Skeletal muscle tissue (tissue), 4 donors: ENCODE measurements around the gene RBM39. TPM values are rescaled to one million over a fixed set of nuclear protein-coding genes. Genes with fewer than 3 reads are reported as not detected.
"Not testable (repeated sequence)": the region's sequence is repeated elsewhere in the genome, so short reads cannot be mapped to it uniquely, and the experiment has no call there.

Experiments used
- H3K27ac ChIP-seq: one replicate; pipeline ENCODE4 v1.7.0; 2013; ENCODE audit warnings: mild to moderate bottlenecking, low read depth, low read length, inconsistent platforms
- H3K27me3 ChIP-seq, 3 donors: one replicate each; pipeline ENCODE4 v1.7.0; 2013; ENCODE audit warnings: low read length in 3 of 3; ENCODE audit not compliant: control insufficient read depth in 3 of 3, insufficient read depth in 3 of 3
- H3K36me3 ChIP-seq, 3 donors: one replicate each; pipeline ENCODE4 v1.7.0; 2013; ENCODE audit warnings: low read length in 3 of 3; ENCODE audit not compliant: control insufficient read depth in 3 of 3, insufficient read depth in 3 of 3
- H3K4me1 ChIP-seq, 3 donors: one replicate each; pipeline ENCODE4 v1.7.0; 2013; ENCODE audit warnings: low read length in 3 of 3, mild to moderate bottlenecking in 3 of 3; ENCODE audit not compliant: control insufficient read depth in 3 of 3, insufficient read depth in 3 of 3
- H3K4me3 ChIP-seq, 3 donors: one replicate each; pipeline ENCODE4 v1.7.0; 2013; ENCODE audit warnings: low read length in 3 of 3
- H3K9ac ChIP-seq, 3 donors: one replicate each; pipeline ENCODE4 v1.7.0; 2013; ENCODE audit warnings: low read length in 3 of 3, mild to moderate bottlenecking in 3 of 3, moderate library complexity in 2 of 3, low read depth in 1 of 3
- H3K9me3 ChIP-seq, 3 donors: one replicate each; pipeline ENCODE4 v1.7.0; 2013; ENCODE audit warnings: low read length in 3 of 3; ENCODE audit not compliant: control insufficient read depth in 3 of 3
- total RNA-seq: library from RNA; depleted of rRNA; stranded (reverse); fragments of >200 nt; gene quantifications from one replicate; pipeline ENCODE4 v1.2.3, GENCODE V29; 2014
- donor health status: Osteomylitis.

RBM39 gene
- total RNA-seq, 1 donor from 2014 or later: 407 TPM

DNA sequence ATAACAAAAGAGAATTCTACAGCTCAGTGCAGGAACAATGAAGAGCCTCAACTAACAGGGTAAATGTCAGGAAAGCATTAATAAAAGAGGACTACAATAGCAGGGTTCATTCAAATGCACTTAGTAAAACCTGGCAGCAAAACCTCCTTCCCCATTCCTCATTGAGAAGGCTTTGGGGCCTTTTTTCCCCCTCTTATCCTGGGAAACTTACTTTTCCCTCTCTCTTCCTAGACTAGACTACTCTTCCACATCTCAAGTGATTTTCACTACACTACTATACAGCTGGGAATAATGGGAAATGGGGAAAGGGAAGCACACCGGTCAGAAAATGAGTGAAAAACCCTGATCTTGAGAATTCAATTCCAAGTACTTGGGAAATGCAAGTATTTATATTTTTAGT is 32.8 kb downstream of the RBM39 start:
- no peak overlapping the region for H3K27ac ChIP-seq

DNA sequence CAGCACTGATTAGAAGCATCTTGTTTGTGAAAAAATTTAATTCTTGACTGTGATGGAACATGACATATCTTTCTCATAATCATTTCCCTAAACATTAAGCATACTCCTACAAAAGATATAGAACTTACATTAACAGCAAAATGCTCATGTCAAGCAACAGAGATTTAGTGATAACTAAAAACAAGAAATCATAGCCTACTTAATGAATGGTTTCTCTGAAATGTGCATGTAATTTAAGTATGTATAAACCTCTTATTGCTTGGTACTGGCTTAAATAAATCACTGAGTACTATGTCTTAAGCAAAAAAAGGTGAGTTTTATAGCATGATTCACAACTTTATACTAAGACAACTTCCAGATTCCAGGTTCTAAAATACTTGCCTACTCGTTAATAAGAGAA is 33.6 kb downstream of the RBM39 start:
- Histone ChIP-seq H3K36me3 (peaks cover 37 to 70% (median 66%) of the 10 kb centered on the region in 3 donors), H3K27ac (no peak overlapping the region), H3K4me1 (peaks cover 2 to 15% (median 15%) of the 10 kb centered on the region in 3 donors)

More for the DNA sequence above, 32.8 kb downstream of the RBM39 start:
- no peaks in the 10 kb centered on the region for H3K27me3 ChIP-seq
- peaks cover 40 to 70% (median 68%) of the 10 kb centered on the region in 3 donors for H3K36me3 ChIP-seq
- H3K9ac ChIP-seq: no peak overlapping the region
- no peaks in the 10 kb centered on the region for H3K9me3 ChIP-seq
- no peak overlapping the region for H3K4me3 ChIP-seq
- peaks cover 2 to 15% (median 15%) of the 10 kb centered on the region in 3 donors for H3K4me1 ChIP-seq

DNA sequence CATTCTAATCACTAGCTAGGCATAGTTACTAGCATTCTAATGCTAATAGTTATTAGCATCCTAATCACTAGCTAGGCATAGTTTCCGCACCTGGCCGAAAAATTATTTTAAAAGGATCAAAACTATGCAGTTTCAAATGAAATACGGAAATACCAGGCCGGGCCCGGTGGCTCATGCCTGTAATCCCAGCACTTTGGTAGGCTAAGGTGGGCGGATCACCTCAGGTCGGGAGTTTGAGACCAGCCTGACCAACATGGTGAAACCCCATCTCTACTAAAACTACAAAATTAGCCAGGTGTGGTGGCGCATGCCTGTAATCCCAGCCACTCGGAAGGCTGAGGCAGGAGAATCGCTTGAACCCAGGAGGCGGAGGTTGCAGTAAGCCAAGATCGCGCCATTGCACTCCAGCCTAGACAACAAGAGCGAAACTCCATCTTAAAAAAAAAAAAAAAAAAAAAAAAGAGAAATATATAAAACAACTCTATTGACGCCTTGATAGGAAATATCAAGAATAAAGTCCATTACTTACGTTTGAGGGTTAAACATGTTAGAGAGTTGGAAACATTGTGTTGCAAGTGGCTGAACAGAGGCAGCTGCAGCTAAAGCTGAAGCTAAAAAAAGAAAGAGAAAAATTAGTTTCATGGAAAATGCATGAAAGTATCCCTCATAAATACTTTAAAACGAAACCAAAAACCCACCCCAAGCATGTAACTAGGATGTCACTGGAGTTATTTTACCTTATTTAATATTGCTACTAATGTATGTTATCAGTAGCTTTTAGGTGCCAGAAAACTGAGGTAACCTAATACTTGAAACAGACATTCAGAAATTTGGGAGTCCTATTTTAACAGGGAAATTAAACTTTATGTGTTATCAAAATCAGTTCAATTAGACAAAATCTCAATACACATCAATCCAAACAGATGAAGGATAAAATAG is 35.2 kb downstream of the RBM39 start:
- not testable (repeated sequence) for H3K27me3 ChIP-seq

More for the DNA sequence above, 33.6 kb downstream of the RBM39 start:
- H3K4me3 ChIP-seq: no peak overlapping the region
- no peaks in the 10 kb centered on the region for H3K27me3 ChIP-seq
- H3K9me3 ChIP-seq: no peaks in the 10 kb centered on the region
- no peak overlapping the region for H3K9ac ChIP-seq

DNA sequence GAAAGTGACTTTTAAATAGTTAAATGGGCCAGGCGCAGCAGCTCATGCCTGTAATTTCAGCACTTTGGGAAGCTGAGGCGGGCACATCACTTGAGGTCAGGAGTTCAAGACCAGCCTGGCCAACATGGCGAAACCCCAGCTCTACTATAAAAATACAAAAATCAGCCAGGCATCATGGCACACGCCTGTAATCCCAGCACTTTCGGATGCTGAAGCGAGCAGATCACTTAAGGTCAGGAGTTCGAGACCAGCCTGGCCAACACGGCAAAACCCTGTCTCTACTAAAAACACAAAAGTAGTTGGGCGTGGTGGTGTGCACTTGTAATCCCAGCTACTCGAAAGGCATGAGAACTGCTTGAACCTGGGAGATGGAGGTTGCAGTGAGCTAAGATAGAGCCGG is 36.2 kb downstream of the RBM39 start:
- H3K4me1 ChIP-seq, H3K27ac ChIP-seq, H3K9me3 ChIP-seq, H3K9ac ChIP-seq, H3K4me3 ChIP-seq, H3K27me3 ChIP-seq: not testable (repeated sequence)
- peaks cover 33 to 59% (median 59%) of the 10 kb centered on the region in 3 donors for H3K36me3 ChIP-seq

More for the DNA sequence above, 35.2 kb downstream of the RBM39 start:
- H3K36me3 ChIP-seq: peaks cover 33 to 63% (median 58%) of the 10 kb centered on the region in 3 donors
- H3K27ac ChIP-seq, H3K4me3 ChIP-seq, H3K9ac ChIP-seq, H3K9me3 ChIP-seq: not testable (repeated sequence)
- peaks cover 9 to 17% (median 12%) of the 10 kb centered on the region in 3 donors for H3K4me1 ChIP-seq

DNA sequence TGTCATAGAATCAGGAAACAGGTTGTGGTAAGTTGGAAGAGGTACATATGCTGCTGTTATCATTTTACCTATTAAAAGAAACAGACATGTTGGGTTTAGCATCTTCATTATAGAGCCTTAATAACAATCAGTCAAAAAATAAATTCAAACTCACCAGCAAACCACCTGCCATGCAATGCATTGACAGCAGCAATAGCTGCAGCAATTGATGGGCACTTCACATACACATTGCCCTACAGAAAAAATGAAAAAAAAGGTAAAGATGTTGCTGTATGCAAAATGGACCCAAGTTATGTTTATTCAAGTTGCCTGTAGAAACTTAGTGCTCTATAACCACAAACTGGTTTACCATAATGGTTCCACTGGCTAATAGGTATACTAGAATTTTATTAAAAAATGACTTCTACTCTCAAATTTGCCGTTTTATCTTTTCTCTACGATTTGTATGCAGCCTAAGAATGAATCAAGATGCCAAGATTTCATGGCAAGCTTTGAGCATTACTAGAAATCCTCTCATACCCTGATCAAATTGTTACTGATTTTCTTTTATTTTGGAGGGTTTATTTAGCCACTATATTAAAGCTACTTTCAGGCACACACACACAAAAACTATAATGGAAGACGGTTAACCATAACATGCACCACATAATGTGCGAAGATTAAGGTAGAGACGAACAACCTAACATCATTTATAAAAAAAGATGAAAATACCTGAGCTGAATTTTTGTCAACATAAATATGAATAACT is 37.4 kb downstream of the RBM39 start:
- Histone ChIP-seq H3K4me3 (no peak overlapping the region), H3K9me3 (no peaks in the 10 kb centered on the region), H3K27ac (no peak overlapping the region), H3K9ac (no peak overlapping the region), H3K4me1 (peaks cover 17% of the 10 kb centered on the region in 3 donors), H3K27me3 (no peaks in the 10 kb centered on the region), H3K36me3 (peaks cover 33 to 48% (median 48%) of the 10 kb centered on the region in 3 donors)

DNA sequence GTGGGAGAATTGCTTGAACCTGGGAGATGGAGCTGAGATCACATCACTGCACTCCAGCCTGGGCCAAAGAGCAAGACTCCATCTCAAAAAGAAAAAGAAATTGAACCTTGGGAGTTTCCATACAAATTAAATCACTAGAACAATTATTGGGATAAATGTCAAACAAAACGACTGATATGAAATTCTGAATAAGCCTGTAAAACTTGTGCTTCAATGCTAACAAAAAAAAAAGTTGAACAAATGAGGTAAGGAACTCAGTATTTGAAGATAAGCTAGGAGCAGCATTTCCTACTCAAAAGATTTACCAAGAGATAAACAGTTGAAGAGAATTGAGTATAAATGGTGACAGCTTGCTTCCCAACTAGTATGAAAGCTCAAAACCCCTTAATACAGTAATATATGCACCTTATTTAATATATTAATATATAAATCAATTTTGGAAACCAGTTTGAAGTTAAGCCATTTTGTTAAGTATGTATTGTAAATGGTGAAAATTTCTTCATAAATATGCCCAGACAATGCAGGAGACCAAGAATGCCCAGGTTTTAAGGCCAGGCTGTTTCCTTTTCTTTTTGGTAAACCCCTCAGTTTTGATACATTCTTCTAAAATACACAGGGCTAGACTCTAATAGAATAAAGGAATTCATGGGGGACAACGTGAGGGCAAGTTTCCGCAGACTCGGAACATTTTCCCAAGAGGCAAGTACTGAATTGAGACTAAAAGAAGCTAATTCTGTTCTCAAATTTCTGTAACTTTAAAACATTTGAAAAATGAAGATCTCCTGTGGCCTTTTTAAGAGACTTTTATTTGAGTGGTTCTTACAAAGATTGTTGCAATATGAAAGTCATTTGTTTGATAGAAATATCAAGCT is 39.0 kb downstream of the RBM39 start:
- Histone ChIP-seq H3K27me3 (no peaks in the 10 kb centered on the region), H3K4me3 (no peak overlapping the region), H3K36me3 (peaks cover 32 to 37% (median 34%) of the 10 kb centered on the region in 3 donors), H3K9ac (no peak overlapping the region), H3K27ac (peak overlapping the region; percentile 8), H3K9me3 (no peaks in the 10 kb centered on the region), H3K4me1 (peaks cover 24 to 26% (median 25%) of the 10 kb centered on the region in 3 donors)

DNA sequence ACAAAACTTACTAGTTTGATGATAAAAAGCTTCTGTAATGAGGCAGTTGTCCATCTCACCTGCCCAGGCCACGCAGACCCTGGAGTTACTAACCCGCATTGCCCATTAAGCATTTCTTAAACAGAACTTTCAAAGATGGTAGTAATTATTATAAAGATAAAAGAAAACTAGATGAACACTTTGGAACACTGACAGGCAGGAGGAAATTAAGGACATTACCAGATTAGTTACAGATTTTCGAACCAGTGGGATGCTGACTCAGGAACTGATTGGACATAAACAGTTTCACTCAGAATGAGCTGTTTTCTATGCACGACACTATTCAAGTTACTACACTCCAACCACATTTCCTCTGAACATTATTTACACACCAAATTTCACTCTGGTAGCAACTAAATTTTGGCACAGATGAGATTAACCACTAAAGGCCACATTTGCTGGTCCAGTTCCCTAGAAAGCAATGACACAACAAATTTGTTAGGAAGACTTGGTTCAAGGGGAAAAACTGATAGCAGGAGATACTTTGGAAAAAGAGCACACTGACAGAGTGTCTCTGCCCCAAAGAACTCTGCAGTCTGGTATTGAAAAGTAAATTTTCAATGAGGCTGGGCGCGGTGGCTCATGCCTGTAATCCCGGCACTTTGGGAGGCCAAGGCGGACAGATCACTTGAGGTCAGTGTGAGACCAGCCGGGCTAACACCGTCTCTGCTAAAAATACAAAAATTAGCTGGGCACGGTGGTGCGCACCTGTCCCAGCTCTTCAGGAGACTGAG is 39.8 kb downstream of the RBM39 start:
- H3K4me3 ChIP-seq: no peak overlapping the region
- no peak overlapping the region for H3K9ac ChIP-seq
- H3K27ac ChIP-seq: peak overlapping the region; percentile 8
- H3K36me3 ChIP-seq: peaks cover 30 to 38% (median 37%) of the 10 kb centered on the region in 3 donors
- H3K4me1 ChIP-seq: peaks cover 30 to 33% (median 33%) of the 10 kb centered on the region in 3 donors
- H3K27me3 ChIP-seq: no peaks in the 10 kb centered on the region
- no peaks in the 10 kb centered on the region for H3K9me3 ChIP-seq

DNA sequence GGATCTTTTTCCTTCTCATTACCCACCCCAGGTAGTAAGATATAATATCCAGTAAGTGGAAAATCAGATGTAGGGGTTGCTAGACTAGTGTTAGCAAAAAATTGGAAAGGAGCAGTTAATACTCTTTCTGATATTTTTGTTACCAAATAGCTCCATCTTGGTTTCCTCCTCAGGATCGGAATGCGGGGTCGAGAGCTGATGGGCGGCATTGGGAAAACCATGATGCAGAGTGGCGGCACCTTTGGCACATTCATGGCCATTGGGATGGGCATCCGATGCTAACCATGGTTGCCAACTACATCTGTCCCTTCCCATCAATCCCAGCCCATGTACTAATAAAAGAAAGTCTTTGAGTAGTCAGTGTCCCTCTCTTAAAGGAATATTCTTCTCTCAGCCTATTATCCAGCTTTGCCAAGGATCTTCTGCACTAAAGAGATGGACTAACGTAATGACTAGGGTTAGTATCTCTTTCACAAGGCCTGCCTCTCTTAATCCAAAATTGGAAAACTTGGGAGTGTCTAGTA is 41.4 kb downstream of the RBM39 start:
- Histone ChIP-seq H3K4me3 (no peak overlapping the region), H3K4me1 (peaks cover 33 to 34% (median 33%) of the 10 kb centered on the region in 3 donors), H3K9me3 (no peaks in the 10 kb centered on the region), H3K27ac (no peak overlapping the region), H3K36me3 (peaks cover 27 to 34% (median 32%) of the 10 kb centered on the region in 3 donors), H3K9ac (peak overlapping the region in 1 of 3 donors; percentile 98), H3K27me3 (no peaks in the 10 kb centered on the region)
